ENCODE results near the gene MRPS22. TPM values are rescaled to one million over a fixed set of nuclear protein-coding genes. Genes with fewer than 3 reads are reported as not detected.
"Not testable (repeated sequence)": the region's sequence is repeated elsewhere in the genome, so short reads cannot be mapped to it uniquely, and the experiment has no call there.

MRPS22 gene
- total RNA-seq, 1 donor from 2014 or later = 62.4 TPM

DNA sequence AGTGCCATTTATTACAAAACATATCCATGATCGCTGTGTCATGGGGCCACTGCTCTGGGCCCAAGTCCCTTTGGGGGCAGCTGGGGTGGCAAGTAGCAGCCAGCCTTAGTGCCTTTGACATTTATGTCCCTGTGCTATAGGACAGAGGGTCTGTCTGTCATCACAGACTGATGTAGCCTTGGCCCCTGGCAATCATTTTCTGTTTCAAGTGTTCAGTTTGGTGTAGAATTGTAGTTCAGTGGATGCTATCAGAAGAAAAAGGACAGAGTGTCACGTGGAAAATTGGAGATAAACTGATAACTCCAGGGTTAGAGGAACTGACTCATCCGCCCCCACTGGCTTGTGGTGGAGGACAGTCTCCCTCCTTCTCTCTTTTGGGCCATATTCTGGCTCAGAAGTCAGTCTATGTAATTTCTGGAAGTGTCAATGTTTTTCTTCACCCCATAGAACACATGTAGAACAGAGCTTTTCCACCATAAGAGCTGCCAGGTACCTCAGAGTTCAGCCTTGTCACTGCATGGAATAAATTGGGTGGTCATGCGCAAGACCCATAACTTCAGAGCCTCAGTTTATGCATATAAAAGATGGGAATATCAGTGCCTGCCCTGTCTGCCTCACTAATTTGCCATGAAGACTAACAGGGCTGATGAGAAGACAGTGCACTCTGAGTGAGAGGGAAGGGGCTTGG is 4.5 kb upstream of the MRPS22 start:
- no peak for DNase-seq

DNA sequence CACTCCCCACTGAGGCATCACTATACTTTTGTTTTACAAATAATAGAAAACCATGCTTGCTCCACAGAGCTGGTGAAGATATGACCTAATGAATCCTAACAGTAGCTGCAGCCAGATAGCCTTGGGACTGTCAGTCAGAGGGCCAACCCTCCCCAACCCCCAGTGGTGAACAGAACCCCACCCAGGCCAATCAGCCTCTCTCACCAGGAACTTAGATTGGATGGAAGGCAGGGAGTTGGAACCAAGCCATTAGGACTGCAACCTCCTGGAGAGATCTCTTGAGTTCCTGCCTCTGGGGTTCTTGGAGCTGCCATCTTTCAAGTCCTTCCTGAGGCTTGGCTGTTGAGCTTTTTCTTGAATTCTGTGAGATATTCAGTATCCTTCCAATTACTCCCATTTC is 3.0 kb upstream of the MRPS22 start:
- no peak for DNase-seq

DNA sequence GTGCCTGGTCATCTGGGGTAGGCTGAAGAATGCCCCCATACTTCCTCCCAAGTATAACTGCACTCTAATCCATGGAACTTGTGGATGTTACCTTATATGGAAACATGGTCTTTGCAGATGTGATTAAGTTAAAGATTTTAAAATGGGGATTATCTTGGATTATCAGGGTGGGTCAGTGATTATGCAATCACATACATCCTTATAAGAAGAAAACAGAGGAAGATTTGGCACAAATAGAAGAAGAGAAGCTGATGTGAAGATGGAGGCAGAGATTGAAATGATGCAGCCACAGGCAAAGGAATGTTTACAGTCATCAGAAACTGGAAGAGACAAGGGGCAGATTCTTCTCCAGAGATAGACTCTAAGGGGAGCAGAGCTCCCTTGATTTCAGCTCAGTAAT is 1.8 kb upstream of the MRPS22 start:
- no peak for DNase-seq

DNA sequence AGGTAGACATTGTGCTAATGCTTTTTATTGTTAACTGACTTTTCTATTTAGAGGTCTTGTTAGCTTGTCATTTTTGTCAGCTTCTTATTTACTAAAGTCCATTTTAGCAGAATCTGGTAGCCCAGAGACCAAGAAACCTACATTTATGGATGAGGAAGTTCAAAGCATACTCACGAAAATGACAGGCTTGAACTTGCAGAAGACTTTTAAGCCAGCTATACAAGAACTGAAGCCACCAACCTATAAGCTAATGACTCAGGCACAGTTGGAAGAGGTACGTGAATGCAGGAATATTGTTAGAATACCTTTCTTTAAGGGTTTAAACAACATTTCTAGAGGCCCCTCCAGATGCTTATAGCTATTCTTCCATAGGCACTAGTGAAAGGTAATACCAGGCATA is 3.0 kb downstream of the MRPS22 start:
- no peak for DNase-seq

DNA sequence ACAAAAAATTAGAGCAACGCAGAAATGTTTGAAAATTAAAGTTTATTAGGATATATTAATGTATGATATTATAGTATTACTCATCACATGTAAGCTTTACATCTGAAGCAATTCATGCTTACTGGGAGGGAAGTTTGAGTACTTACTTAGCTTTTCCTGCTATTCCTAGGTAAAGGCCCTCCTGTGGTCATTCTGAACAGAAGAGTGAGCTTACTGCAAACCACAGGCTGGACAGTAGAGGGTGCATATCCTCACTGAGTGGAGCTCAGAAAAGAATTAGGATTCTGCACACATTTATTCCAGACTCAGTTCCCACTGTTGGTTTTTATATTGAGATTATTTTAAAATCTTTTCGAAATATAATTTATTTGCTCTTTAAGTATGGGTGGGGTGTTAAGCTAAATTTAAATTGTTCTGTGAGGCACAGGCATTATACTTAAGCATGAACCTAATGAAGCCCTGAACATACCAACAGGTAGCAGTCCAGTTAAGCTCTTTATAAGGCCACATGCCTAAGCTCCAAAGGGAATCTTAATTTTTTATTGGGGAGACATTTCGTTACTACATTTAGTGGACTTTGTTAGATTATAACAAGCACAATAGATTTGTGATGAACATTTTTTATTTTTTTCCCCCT is 10.2 kb downstream of the MRPS22 start:
- no peak for DNase-seq

DNA sequence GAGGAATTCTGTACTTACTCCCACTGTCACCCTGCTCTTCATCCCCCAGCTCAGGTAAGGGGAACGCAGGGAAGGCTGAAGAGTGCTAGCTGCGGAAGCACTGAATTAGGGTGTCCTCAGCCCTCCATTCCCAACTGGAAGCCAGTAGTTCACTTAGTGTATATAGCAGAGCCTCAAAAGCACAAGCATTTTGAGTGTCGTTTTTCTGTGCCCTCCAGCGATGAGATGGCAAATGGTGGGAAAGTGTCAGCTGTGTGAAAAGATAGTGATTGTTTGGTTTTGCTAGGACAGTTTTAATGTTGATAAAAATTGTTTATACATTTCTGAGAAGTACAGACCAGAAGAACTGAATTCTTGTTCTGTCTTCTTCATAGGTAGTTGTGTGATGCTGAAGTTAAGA is 10.8 kb downstream of the MRPS22 start:
- no peak for DNase-seq

DNA sequence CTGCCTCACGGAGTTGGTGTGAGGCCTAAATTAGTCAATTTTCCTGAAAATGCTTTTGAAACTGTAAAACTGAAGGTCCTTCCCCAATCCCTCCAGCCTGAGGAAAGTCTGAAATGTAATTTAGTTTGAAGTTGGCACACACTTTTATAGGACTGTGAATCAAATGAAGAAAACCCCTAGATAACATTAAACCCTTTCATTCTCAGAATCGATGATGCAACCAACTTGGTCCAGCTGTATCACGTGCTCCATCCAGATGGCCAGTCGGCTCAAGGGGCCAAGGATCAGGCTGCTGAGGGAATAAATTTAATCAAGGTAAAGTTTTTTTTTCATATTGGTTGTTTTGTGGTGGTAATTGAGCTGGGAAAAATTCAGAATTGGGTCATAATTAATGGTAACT is 11.7 kb downstream of the MRPS22 start:
- no peak for DNase-seq

DNA sequence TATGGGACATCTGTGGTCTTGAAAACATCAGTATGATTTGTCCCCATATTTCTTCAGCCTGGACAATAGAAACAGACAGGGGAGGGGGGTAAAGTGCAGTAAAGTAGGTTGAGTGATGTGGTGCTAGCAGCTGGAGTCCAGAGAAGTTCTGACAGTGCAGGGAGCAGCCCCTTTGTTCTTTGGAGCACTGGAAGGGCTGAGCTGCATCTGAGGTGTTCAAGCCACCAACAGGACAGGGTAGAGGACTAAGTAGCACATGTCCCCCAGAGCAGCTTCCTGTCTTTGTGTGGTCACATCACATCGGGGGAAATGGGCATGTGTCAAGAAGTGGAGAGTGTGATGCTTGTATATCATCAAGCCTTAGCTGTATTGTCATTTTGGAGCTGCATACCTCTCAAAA is 12.1 kb downstream of the MRPS22 start:
- no peak for DNase-seq

DNA sequence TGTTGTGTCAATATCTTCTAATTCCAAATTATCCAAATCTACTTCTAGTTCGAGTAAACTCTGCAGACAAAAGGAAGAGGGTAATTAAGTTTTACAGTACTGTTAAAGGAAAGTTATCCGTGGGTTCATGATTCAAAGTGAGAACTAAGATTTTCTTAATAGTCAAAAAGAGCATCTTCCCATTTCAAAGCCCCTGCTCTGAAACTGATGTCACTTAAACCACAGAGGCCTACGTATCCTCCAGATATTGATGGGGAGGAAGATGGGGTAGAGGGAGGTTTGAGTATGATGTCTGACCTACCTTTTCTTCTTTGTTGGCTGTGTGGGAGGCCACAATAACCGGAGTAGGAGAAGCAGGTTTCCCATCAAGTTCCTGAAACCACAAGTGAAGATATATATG is 14.1 kb downstream of the MRPS22 start:
- no peak for DNase-seq

DNA sequence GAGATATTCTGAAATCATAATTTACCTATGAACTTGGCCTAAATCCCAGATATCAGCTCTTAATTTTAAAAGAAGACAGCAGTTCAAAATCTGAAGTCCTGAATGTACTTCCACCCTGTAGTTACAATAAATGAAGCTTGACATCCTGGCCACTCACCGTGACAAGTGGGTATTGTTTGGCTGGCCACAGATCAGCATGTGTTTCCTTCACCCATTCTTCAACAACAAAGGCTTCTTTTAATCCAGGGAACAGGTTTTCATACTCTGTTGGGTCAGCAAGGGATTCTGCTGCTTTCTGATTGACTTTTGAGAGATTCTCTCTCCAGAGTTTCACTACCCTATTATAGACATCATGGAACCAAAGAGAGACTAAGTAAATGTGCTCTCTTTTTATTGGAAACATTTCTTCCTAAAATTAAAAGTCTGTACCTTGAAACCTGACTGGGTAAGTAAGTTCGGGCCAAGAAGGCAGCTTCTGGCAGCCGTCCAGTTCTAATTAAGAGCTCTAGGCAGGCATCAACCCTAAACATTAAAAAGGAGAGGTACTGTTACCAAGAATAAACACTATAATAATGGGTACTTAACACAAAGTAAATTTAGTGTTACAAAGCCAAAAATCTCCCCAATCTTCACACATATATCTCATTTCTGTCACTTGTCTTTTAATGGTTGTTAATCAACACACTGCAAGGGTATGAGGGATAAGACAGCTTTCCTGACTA is 15.2 kb downstream of the MRPS22 start:
- no peak for DNase-seq

DNA sequence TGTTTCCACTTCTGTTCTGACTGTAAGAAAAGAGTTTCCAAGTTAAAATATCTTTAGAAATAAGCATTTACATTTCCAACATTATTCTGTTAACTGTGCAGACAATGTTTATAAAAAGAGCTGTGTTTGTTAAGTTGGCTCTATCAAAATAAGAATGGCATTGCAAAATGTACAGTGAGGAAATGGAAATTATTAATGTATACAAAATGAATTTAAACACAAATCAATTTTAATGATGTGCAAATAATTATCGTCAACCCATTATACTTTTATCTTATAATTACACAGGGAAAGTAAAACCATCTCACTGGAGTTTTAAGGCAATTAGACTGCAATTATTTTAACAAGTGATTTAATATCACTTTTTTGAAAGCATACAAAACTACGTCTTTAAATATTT is 17.5 kb downstream of the MRPS22 start:
- DNase-seq = no peak

DNA sequence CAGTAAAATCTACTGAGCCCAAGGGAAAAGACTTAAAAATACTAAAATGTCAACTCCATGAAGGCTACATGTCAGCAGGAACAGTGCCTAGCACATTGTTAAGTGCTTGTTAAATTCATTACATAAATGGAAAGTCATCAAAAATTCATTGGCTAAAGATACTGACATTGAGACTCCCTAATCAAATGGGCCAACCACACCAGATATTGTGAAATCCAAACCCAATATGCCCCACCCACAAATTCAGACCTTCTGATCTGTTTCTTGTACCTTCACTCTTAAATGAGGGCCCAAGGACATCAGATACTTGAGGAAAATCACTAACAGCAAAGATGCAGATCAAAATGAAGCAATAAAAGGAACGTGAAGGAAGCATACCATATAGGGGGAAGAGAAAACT is 20.7 kb downstream of the MRPS22 start:
- no peak for DNase-seq

DNA sequence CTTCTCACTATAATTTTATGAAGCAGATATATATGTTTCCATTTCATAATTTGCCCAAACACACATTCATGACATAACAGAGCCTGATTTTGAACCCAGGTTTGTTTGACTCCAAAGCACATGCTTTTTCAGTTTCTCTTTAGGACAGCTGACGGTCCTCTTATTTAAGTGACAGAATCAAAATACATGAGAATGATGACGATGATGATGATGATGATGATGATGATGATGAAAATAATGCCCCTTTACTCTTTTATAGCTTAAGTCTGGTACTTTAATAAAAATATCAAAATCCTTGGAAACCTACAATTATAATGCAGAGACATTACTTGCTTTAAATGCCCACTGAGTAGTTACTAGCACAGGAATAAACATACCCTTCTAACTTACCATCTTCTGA is 30.3 kb downstream of the MRPS22 start:
- DNase-seq = no peak

DNA sequence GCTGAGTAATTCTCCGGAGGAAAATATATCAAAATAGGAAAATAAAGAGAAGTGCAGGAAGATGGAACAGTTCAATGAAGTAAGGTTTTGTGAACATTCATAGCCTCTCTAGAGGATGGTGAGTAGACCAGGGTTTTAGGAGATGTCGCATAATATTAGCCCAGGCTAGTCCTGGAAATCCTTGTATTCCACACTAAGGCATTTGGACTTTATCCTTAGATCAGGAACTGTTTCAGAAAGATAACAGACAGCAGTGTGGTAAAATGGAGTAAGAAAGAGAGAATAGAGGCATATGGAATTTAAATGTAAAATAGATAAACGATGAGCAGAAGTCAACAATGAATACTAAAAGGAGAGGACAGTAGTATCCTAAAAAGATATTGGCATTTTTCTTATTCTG is 33.6 kb downstream of the MRPS22 start:
- no peak for DNase-seq

DNA sequence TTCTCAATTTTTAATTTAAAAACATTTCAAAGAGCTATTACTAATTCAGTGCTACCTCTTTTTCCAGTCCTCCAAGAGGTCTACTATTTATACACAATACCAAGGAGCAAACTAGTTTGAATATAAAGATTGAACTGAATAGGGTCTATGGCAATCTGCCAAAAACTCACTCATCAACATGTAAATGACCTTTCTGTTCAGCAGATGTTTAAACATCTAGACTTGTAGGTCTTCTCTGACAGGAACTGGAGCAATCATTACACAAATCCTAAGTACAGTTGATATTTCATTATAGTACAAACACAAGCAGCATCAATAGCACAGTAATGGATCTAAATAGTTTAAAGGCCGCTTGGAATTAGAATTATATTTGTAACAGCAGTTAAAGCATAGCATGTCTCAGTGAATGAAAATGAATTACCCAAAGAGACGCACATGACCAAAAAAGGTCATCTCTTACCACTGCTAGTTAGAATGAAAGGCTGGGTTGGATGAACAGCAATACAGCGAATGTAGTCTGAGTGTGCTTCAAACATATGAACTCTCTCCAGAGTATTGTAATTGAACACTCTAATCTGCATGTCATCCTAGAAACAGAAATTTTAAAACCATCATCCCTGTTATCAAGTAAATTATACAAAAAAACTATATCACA is 34.9 kb downstream of the MRPS22 start:
- no peak for DNase-seq

DNA sequence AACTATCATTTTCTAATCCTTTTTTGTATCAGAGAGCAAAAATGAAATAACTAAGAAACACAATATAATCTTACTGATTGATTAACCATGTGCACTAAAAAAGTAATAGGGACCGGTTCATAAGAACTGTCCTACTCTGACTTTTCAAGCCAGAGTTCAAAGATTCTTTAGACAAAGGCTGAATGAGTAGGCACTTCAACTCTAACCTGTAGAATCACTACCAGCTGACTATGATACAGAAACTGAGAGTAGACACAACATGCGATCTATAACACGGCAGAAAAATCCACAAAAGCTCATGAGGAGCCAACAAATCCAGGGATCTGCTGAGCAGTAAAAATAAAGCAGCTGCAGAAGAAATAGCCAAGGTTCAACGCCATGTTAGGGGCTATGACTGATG is 36.8 kb downstream of the MRPS22 start:
- no peak for DNase-seq

DNA sequence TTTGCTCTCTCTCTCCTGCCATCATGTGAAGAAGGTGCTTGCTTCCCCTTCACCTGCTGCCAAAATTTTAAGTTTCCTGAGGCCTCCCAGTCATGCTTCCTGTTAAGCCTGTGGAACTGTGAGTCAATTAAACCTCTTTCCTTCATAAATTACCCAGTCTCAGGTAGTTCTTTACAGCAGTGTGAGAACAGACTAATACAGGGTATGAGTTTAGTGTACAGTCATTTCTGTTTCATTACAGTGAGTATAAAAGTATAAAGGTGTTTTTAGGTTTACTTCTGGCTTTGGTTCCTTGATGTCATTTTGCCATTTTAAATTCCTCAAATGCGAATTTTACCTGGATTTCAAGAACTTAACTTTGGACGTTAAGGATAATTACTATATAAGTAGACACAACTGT is 38.5 kb downstream of the MRPS22 start:
- DNase-seq = not testable (repeated sequence)

DNA sequence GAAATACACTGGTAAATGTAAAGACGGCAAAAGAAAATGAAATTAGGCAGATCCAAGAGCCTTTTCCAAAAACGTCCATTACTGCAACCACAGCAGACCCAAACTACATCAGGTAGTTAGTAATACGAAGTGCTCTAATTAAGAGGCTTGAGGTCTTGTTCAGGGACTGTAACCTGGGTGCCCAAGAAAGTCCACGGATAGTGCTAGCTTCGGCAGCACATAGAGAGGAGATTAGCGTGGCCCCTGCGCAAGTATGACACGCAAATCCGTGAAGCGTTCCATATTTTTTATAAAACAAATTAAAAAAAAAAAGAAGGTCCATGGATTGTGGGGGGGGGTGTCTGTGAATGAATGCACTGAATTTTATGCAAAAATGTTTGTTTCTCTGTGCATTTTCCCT is 44.3 kb downstream of the MRPS22 start:
- no peak for DNase-seq

DNA sequence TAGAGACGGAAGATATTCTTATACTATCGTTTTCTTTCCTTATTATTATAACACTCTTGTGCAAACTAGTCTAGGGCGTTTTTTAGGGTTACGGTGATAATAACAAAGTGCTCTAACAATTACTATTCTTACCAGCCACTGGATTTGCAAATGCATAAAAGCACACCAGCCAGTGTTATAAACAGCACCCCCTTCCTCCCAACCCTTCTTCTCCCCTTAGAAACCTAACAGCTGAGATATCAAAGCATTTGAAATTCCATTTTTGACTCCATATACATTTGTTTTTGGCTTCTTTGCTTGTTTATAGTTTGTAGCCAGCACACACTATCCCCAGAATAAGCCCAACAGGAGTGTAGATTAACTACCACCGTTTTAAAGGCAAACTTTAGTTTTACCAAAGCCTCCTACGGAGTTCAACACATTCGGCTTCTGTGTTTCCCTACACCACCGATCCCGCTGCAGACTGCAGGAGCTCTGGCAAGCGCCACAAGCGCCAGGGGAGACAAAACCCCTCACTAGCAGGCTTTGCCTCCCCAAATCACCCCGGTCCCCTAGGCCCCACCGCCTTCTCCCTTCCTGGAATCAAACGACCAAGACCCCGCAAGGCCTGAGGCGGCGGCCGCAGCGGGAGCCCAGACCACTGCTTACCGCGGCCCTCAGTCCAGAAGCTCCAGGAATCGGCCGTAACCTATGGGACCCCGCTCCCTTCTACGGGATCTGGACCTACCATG is 45.2 kb downstream of the MRPS22 start:
- DNase-seq = no peak

DNA sequence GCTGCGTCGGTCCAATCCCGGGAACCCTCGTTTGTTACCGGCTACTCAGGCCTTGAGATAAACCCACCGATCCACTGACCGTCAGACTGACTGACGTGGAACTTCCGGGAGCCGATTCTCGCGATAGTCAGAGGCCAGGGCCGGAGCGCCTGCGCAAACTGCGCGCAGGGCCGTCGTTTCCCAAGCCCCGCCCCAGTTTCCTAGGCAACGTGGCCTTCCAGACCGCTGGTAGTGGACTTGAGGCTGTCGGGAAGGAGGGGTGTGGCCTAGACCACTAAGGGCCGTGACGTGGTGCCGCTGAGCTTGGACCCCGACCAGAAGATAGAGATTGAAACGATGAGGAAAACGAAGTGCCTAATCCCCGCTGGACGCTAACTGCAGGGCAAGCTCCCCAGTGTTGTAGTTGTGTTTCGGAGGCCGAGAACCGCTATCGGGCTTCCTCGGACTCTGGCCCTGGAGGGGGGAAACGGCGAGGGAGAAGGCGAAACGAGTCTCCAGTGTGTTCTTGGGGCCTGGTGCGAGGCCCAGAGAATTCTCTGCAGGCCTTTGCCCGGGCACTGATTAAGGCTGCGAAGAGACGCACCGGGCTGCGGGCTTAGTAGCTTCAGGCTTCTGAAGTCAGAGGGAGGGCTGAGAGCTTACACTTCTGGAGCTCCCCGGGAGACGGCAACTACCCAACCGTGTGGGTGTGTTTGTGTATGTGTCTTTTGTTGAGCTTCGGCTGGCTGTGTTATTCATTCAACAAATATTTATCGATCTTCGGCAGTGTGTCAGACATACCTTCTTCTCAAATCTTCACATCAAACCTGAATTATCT is 45.9 kb downstream of the MRPS22 start, which contains the start of gene COPB2:
COPB2 (minus strand) TSS at position 96 of the 817 bp plus-strand sequence. CDS start 97 bp downstream, outside the sequence.
- peak; percentile 98 for DNase-seq

DNA sequence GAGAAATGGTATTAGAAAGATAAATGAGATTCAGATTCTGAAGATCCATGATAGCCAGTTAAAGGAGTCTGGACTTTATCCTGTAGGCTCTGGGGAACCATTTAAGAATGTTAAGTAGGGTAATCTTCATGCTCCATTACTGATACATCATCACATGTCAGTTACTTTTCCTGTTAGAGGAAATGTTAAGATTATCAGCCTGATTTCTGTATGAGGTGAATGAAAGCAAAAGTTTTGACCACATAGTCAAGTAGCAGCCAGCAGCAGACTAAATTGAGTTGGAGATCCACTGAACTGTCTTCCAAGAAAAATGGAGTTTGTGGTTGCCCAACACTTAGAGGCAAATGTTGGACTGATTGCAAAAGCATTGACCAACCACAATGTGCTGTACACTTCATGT is 50.3 kb downstream of the MRPS22 start:
- DNase-seq = no peak

DNA sequence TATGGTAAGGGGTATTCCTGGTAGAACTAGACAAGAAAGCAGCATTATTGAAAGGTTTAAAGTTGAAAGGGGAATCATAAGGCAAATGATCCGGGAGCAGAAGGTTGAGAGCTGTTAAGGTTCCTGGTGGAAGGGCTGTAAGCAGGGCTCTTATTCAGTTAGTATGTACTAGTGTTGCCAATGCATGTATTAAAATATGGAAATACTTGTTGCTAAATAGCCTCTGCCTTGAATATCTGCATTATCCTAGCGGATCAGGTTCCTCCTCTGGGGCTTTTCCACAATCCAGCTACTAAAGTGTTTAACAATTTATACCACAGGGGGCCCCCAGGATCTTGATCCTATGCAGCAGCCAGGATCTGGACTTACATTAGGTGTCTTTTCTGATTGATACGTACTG is 52.9 kb downstream of the MRPS22 start:
- DNase-seq = no peak
